ENCODE results near the gene AURKA. TPM values are rescaled to one million over a fixed set of nuclear protein-coding genes. Genes with fewer than 3 reads are reported as not detected.

Gene AURKA
- total and polyA plus RNA-seq, 9 of the 15 experiments (the other 6 are each of a cell fraction or from before 2014, with no cell fraction given) = 72.7 to 162 (median 113) TPM

DNA sequence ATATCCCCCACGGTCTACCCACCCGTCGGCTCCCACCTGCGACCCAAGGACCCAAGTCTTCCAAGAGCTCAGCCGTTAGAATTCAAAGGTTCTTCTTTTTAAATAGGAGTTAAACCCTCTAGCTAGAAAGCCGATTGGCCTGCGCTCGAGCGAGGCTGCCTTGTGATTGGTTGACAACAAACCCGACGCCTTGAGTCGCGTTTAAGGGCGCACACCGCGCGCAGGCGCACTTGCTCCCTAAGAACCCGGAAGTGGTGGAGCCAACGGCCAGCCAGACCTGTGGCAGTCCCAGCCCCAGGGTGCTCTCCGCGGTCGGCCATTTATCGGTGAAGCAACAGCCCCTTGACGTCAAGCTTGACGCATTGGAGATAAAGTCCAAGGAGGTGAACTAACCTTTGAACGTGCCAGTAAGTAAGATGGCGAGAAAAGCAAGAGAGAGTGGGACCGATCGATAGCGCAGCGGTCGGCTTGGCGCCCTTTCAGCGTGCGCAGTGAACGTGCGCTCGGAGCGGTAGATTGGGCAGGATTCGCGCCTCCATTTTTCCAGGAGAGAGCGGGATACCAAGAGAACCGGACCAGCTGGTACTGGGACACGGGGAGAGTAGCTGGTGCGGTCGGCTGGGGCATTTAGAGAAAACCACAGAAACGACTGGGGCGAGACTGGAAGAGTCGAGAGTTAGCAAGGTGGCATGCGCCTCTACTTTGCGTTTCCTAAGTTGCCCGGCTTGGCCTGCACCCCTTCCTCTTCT, at the start of gene AURKA, which contains the start of gene CSTF1 (continued):
- TF ChIP-seq, protein P1, sequence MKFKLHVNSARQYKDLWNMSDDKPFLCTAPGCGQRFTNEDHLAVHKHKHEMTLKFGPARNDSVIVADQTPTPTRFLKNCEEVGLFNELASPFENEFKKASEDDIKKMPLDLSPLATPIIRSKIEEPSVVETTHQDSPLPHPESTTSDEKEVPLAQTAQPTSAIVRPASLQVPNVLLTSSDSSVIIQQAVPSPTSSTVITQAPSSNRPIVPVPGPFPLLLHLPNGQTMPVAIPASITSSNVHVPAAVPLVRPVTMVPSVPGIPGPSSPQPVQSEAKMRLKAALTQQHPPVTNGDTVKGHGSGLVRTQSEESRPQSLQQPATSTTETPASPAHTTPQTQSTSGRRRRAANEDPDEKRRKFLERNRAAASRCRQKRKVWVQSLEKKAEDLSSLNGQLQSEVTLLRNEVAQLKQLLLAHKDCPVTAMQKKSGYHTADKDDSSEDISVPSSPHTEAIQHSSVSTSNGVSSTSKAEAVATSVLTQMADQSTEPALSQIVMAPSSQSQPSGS (CRISPR knock-in tag; IDR thresholded peaks at IDR 0.05) = no peak
- TF ChIP-seq, protein P2, sequence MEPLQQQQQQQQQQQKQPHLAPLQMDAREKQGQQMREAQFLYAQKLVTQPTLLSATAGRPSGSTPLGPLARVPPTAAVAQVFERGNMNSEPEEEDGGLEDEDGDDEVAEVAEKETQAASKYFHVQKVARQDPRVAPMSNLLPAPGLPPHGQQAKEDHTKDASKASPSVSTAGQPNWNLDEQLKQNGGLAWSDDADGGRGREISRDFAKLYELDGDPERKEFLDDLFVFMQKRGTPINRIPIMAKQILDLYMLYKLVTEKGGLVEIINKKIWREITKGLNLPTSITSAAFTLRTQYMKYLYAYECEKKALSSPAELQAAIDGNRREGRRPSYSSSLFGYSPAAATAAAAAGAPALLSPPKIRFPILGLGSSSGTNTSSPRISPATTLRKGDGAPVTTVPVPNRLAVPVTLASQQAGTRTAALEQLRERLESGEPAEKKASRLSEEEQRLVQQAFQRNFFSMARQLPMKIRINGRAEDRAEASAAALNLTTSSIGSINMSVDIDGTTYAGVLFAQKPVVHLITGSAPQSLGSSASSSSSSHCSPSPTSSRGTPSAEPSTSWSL (CRISPR knock-in tag; IDR thresholded peaks at IDR 0.05; ENCODE audit: borderline replicate concordance) = no peak
- TF ChIP-seq, protein P3, sequence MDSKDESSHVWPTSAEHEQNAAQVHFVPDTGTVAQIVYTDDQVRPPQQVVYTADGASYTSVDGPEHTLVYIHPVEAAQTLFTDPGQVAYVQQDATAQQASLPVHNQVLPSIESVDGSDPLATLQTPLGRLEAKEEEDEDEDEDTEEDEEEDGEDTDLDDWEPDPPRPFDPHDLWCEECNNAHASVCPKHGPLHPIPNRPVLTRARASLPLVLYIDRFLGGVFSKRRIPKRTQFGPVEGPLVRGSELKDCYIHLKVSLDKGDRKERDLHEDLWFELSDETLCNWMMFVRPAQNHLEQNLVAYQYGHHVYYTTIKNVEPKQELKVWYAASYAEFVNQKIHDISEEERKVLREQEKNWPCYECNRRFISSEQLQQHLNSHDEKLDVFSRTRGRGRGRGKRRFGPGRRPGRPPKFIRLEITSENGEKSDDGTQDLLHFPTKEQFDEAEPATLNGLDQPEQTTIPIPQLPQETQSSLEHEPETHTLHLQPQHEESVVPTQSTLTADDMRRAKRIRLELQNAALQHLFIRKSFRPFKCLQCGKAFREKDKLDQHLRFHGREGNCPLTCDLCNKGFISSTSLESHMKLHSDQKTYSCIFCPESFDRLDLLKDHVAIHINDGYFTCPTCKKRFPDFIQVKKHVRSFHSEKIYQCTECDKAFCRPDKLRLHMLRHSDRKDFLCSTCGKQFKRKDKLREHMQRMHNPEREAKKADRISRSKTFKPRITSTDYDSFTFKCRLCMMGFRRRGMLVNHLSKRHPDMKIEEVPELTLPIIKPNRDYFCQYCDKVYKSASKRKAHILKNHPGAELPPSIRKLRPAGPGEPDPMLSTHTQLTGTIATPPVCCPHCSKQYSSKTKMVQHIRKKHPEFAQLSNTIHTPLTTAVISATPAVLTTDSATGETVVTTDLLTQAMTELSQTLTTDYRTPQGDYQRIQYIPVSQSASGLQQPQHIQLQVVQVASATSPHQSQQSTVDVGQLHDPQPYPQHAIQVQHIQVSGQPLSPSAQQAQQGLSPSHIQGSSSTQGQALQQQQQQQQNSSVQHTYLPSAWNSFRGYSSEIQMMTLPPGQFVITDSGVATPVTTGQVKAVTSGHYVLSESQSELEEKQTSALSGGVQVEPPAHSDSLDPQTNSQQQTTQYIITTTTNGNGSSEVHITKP (IDR thresholded peaks at IDR 0.05; ENCODE audit: partially characterized antibody) = no peak
- TF ChIP-seq TSC22D4 (tag; IDR thresholded peaks at IDR 0.05) (no peak), CREBBP (IDR thresholded peaks at IDR 0.05; ENCODE audit: low read depth, low read length) (no peak), HLTF (IDR thresholded peaks at IDR 0.05) (0 out of 2 replicates have a peak, but pooled peaks have one; percentile 62), HCFC1 (IDR thresholded peaks at IDR 0.05; ENCODE audit: low read depth, low read length) (peak; percentile 93), KLF13 (tag; IDR thresholded peaks at IDR 0.05; ENCODE audit: borderline replicate concordance, low read depth) (no peak), DACH1 (IDR thresholded peaks at IDR 0.05; ENCODE audit: partially characterized antibody) (no peak), IFI16 (CRISPR knock-in tag; IDR thresholded peaks at IDR 0.05) (no peak), SP1 (CRISPR knock-in tag; IDR thresholded peaks at IDR 0.05) (peak; percentile 92)
- TF ChIP-seq, protein P4, sequence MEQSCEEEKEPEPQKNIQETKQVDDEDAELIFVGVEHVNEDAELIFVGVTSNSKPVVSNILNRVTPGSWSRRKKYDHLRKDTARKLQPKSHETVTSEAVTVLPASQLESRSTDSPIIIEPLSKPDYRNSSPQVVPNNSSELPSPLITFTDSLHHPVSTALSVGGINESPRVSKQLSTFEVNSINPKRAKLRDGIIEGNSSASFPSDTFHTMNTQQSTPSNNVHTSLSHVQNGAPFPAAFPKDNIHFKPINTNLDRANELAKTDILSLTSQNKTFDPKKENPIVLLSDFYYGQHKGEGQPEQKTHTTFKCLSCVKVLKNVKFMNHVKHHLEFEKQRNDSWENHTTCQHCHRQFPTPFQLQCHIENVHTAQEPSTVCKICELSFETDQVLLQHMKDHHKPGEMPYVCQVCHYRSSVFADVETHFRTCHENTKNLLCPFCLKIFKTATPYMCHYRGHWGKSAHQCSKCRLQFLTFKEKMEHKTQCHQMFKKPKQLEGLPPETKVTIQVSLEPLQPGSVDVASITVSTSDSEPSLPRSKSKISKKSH (CRISPR knock-in tag; IDR thresholded peaks at IDR 0.05) = no peak
- TF ChIP-seq, protein P5, sequence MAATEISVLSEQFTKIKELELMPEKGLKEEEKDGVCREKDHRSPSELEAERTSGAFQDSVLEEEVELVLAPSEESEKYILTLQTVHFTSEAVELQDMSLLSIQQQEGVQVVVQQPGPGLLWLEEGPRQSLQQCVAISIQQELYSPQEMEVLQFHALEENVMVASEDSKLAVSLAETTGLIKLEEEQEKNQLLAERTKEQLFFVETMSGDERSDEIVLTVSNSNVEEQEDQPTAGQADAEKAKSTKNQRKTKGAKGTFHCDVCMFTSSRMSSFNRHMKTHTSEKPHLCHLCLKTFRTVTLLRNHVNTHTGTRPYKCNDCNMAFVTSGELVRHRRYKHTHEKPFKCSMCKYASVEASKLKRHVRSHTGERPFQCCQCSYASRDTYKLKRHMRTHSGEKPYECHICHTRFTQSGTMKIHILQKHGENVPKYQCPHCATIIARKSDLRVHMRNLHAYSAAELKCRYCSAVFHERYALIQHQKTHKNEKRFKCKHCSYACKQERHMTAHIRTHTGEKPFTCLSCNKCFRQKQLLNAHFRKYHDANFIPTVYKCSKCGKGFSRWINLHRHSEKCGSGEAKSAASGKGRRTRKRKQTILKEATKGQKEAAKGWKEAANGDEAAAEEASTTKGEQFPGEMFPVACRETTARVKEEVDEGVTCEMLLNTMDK (IDR thresholded peaks at IDR 0.05; ENCODE audit: borderline replicate concordance, insufficient read depth, low read depth, low read length, poor library complexity, severe bottlenecking) = no peak
- TF ChIP-seq, protein P6, sequence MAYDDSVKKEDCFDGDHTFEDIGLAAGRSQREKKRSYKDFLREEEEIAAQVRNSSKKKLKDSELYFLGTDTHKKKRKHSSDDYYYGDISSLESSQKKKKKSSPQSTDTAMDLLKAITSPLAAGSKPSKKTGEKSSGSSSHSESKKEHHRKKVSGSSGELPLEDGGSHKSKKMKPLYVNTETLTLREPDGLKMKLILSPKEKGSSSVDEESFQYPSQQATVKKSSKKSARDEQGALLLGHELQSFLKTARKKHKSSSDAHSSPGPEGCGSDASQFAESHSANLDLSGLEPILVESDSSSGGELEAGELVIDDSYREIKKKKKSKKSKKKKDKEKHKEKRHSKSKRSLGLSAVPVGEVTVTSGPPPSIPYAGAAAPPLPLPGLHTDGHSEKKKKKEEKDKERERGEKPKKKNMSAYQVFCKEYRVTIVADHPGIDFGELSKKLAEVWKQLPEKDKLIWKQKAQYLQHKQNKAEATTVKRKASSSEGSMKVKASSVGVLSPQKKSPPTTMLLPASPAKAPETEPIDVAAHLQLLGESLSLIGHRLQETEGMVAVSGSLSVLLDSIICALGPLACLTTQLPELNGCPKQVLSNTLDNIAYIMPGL (CRISPR knock-in tag; IDR thresholded peaks at IDR 0.05) = peak; percentile 41; the same call in 1 of the 2 replicates

Measured in K562 (cell line).